Activated gamma-delta T cell (primary cell): ENCODE measurements around the gene UNC13C.
"Not testable (repeated sequence)": the region's sequence is repeated elsewhere in the genome, so short reads cannot be mapped to it uniquely, and the experiment has no call there.

Experiments
- DNase-seq: peaks from one replicate; lab custom pipeline; 2025; lab: John Stamatoyannopoulos, UW
- total RNA-seq, 2 donors: gene quantifications; one replicate each; lab custom pipeline; 2026; lab: John Stamatoyannopoulos, UW

UNC13C gene
- total RNA-seq = 0 to 0.35 reads per million in 2 donors

GRCh38 chr15:53978253-53978906 lies at the start of gene UNC13C:
Gene UNC13C, plus strand, starts transcription at chr15:53978441. Its CDS starts 34,463 bp downstream, at chr15:54012904.
- DNase-seq = no peak

GRCh38 chr15:53936137-53936536 lies 42.1 kb upstream of the UNC13C start:
- no peak for DNase-seq

DNA sequence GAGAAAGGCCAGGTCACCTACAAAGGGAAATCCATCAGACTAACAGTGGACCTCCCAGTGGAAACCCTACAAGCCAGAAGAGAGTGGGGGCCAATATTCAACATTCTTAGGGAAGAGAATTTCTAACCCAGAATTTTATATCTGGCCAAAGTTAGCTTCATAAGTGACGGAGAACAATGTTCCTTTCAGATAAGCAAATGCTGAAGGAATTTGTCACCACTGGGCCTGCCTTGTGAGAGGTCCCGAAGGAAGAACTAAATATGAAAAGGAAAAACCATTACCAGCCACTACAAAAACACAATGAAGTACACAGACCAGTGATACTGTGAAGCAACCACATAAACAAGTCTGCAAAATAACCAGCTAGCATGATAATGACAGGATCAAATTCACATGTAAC lies 40.6 kb upstream of the UNC13C start:
- DNase-seq = not testable (repeated sequence)

DNA sequence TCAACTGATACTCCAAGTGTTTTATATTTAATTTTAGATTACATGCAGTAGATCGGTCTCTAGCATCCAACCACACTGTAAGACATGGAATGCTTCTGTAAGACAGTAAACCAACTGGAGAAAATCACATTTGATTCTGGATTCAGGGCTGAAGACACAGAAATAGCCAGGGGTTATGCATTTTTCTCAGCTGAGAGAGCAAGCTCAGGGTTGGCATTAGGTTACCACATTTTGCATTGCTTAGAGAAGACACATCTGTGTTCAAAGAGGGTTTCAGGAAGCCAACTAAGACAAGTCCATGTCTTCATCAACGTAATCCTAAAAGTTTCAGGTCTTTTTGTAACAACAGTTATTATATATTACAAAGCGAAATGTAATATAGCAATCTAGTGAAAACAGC lies 27.7 kb upstream of the UNC13C start:
- DNase-seq = no peak

- DNase-seq = no peak
Observed at GRCh38 chr15:53955396-53955795, 22.8 kb upstream of the UNC13C start.

GRCh38 chr15:53962646-53963561 lies 15.3 kb upstream of the UNC13C start:
- DNase-seq = no peak

DNA sequence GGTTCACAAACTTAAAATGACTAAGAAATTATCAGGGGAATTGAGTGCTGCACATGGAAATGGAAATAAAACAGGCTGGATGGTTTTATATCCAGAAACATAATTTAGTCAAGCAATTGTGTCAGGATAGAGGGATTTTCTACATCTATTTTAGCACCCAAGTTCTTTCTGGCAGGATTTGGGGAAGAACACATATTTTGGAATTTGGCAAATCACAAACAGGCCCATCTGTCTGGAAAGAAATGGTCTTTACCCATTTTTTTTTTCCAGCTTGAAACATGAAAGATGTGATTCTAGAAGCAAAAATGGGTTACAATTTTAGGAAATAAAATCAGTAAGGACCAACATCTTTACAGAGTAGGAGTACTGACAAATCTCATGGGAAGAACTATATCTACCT lies 14.4 kb upstream of the UNC13C start:
- DNase-seq = no peak

DNA sequence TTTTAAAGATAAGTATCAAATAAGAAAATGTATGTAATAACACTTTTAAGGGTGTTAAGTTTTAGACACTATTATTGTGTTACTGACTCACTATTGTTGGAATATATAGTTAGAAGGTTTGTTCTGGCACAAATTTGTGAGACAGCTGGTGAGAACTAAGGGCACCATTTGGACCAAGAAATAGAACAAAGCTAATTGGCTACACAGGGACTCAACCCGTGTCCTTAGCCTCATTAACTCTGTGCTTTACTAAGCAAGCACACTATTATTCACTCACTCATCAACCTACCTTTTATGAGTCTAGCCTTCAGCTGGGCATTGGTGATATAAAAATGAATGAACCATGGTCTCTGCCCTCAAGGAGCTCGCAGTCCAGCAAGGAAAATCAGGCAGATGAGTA lies 4.1 kb upstream of the UNC13C start:
- DNase-seq = no peak

DNA sequence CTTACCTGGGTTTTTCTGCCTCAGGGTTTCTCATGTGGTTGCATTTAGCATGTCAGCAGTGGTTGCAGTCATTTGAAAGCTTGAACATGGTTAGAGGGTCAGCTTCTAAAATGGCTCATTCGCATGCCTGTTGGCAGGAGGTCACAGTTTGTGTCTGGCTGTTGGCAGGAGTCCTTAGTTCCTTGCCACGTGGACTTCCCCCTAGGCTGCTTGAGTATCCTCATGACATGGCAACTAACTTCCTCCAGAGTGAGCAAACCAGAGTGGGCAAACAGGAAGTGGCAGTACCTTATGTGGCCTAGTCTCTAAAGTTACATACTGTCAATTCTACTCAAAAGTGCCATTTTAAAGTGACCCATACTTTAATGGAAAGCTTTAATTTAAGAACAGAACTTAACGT lies 3.4 kb upstream of the UNC13C start:
- DNase-seq = no peak

DNA sequence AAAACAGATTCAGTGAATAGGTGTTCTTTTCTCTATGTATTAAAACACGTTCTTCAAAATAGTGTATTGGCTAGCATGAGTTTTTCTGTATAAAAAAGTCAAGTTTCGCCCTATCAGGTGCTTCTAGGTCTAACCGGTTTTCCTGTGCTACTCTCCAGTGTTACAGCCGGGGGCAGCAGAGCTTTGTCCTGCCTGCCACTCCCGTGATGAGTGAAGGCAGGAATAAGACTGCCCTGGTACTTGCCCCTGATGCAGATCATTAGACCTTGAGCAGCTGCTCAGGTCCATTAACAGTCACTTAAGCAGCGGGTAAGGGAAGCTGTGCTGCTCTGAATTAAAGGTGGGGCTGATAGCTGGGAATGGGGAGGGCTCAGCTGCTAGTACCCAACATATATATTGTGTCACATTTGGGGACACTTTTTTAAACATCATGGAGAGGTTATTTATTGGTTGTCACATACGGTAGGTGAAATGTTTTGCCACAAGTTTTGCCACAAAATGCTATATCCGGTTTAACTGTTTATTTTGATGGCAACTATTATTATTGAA lies 1.3 kb upstream of the UNC13C start:
- no peak for DNase-seq

- DNase-seq = no peak
Observed at GRCh38 chr15:53979051-53979788, 979 bp downstream of the UNC13C start.

- no peak for DNase-seq
Observed at GRCh38 chr15:53980021-53980420, 1.8 kb downstream of the UNC13C start.

DNA sequence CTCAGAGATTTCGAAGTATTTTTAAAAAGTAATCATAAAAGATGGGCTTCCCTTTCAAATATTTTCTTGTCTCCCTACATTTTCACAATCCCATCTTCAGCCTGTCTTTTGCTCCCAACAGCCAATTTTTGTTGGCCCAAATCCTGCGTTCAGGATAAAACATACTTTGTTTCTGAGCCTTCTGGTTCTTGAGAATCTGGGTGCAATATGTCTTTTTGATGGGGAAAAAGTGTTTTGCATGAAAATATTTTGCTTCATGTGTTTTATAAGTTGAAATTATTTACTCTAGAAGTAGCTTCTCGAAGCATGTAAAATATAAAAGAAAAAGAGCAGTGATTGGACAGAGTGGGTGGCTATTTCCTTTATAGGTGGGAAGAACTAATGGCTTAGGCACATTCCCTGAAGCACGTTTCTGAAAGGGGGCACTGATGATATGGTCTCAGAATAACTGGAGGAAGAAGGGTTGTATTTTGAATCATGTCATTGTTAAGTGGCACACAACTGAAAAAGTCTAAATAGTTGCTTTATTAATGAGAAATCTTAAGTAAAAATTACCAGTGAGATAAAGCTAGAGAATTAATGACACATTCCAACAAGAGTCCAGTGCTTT lies 3.9 kb downstream of the UNC13C start:
- no peak for DNase-seq

- no peak for DNase-seq
Observed at GRCh38 chr15:53982876-53983275, 4.6 kb downstream of the UNC13C start.

- no peak for DNase-seq
Observed at GRCh38 chr15:53984221-53984620, 6.0 kb downstream of the UNC13C start.

- no peak for DNase-seq
Observed at GRCh38 chr15:53985562-53985961, 7.3 kb downstream of the UNC13C start.

- DNase-seq = no peak
Observed at GRCh38 chr15:53987480-53987879, 9.2 kb downstream of the UNC13C start.

GRCh38 chr15:54007256-54007655 lies 29.0 kb downstream of the UNC13C start:
- DNase-seq = no peak

GRCh38 chr15:54011656-54012055 lies 33.4 kb downstream of the UNC13C start:
- no peak for DNase-seq

DNA sequence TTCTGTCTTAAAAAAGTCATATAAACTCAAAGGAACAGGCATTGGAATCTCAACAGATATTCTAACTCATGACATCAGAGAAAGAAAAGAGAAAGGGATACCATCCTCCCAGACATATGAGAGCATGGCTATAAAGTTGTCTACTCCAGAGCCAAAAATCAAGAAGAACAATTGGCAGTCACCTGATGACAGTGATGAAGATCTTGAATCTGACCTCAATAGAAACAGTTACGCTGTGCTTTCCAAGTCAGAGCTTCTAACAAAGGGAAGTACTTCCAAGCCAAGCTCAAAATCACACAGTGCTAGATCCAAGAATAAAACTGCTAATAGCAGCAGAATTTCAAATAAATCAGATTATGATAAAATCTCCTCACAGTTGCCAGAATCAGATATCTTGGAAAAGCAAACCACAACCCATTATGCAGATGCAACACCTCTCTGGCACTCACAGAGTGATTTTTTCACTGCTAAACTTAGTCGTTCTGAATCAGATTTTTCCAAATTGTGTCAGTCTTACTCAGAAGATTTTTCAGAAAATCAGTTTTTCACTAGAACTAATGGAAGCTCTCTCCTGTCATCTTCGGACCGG lies 35.9 kb downstream of the UNC13C start:
- no peak for DNase-seq

DNA sequence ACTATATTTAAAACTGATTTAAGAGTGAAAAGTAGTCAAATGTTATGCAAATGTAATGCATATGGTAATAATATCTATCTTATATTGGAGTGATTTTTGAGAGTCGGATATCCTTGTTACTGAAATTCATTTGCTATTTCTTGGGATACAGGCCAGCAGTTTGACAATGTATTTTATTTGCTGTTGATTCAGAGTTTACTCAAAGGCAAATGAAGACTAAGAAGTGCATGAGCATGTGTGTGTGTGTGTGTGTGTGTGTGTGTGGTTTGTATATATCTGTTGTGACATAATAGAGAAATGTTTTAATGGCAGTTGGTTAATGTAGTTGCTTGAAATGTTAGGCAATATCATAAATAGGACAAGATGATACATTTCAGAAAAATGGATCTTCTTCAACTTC lies 39.0 kb downstream of the UNC13C start:
- DNase-seq = no peak
